HEK293T (cell line): Measurements from ENCODE around the gene INSYN1.

Experiments used
- ARNT ChIP-seq: fragments of 450-650 bp; IDR thresholded peaks from 2 replicates; pipeline ENCODE4 v1.6.1; 2017; ENCODE audit warnings: mild to moderate bottlenecking
- BHLHE40 ChIP-seq: fragments of 450-650 bp; IDR thresholded peaks from 2 replicates; pipeline ENCODE4 v1.6.1; 2016; ENCODE audit warnings: mild to moderate bottlenecking, moderate library complexity, borderline replicate concordance
- ELF4 ChIP-seq: fragments of 450-650 bp; IDR thresholded peaks from 2 replicates; pipeline ENCODE4 v1.6.1; 2017; ENCODE audit warnings: antibody characterized with exemption
- FOXA1 ChIP-seq: fragments of 450-650 bp; IDR thresholded peaks from 2 replicates; pipeline ENCODE4 v1.6.1; 2016; ENCODE audit warnings: mild to moderate bottlenecking
- FOXK2 ChIP-seq: fragments of 450-650 bp; IDR thresholded peaks from 2 replicates; pipeline ENCODE4 v1.6.1; 2016; ENCODE audit warnings: mild to moderate bottlenecking
- FOXM1 ChIP-seq: fragments of 450-650 bp; IDR thresholded peaks from 2 replicates; pipeline ENCODE4 v1.6.1; 2017; ENCODE audit warnings: mild to moderate bottlenecking, borderline replicate concordance
- L3MBTL2 ChIP-seq: fragments of 450-650 bp; conservative IDR thresholded peaks from 2 replicates; pipeline ENCODE4 v1.6.1; 2016; ENCODE audit warnings: mild to moderate bottlenecking
- LEF1 ChIP-seq: fragments of 450-650 bp; IDR thresholded peaks from 2 replicates; pipeline ENCODE4 v1.6.1; 2017; ENCODE audit warnings: mild to moderate bottlenecking, borderline replicate concordance
- NFRKB ChIP-seq: fragments of 450-650 bp; IDR thresholded peaks from 2 replicates; pipeline ENCODE4 v1.6.1; 2016; ENCODE audit warnings: mild to moderate bottlenecking, moderate library complexity
- PKNOX1 ChIP-seq: fragments of 450-650 bp; IDR thresholded peaks from 2 replicates; pipeline ENCODE4 v1.6.1; 2016
- SP1 ChIP-seq: fragments of 450-650 bp; IDR thresholded peaks from 2 replicates; pipeline ENCODE4 v1.6.1; 2017
- SUZ12 ChIP-seq: fragments of 450-650 bp; IDR thresholded peaks from 2 replicates; pipeline ENCODE4 v1.6.1; 2016; ENCODE audit warnings: mild to moderate bottlenecking

- no peak for TF ChIP-seq SP1
- TF ChIP-seq BHLHE40: no peak
- TF ChIP-seq ELF4: no peak
- TF ChIP-seq FOXM1: no peak
- TF ChIP-seq FOXK2: no peak
- no peak for TF ChIP-seq FOXA1
- TF ChIP-seq L3MBTL2: no peak
- no peak for TF ChIP-seq ARNT
- no peak for TF ChIP-seq LEF1
- TF ChIP-seq NFRKB: no peak
- no peak for TF ChIP-seq PKNOX1
- TF ChIP-seq SUZ12: no peak
Observed at GRCh38 chr15:73763931-73764330, 10.8 kb upstream of the INSYN1 start.
